ACC112 (cell line): ENCODE results near the gene ITGAX.

Experiments
- H2AFZ ChIP-seq: fragments of 200-600 bp; sonication (generic); one replicate; pipeline ENCODE4 v1.6.0; 2017; ENCODE audit warnings: antibody characterized with exemption, low read length; ENCODE audit not compliant: unreplicated experiment
- H3K27ac ChIP-seq: fragments of 200-600 bp; sonication (generic); 2 replicates; pipeline ENCODE4 v1.5.1; 2014; ENCODE audit warnings: low read depth, mild to moderate bottlenecking, antibody characterized with exemption, low read length, moderate library complexity
- H3K27me3 ChIP-seq: fragments of 200-600 bp; sonication (generic); 2 replicates; pipeline ENCODE4 v1.6.1; 2014; ENCODE audit warnings: mild to moderate bottlenecking, antibody characterized with exemption, low read length, moderate library complexity, mixed read lengths; ENCODE audit not compliant: insufficient read depth
- H3K36me3 ChIP-seq: fragments of 200-600 bp; sonication (generic); 2 replicates; pipeline ENCODE4 v1.6.1; 2016; ENCODE audit warnings: mild to moderate bottlenecking, antibody characterized with exemption, low read length, moderate library complexity, mixed read lengths; ENCODE audit not compliant: insufficient read depth
- H3K4me1 ChIP-seq: fragments of 200-600 bp; sonication (generic); one replicate; pipeline ENCODE4 v1.6.1; 2016; ENCODE audit warnings: low read length, mixed read lengths; ENCODE audit not compliant: insufficient read depth, unreplicated experiment, control insufficient read depth
- H3K4me3 ChIP-seq: fragments of 200-600 bp; sonication (generic); 2 replicates; pipeline ENCODE4 v1.5.1; 2014; ENCODE audit warnings: mild to moderate bottlenecking, low read depth, low read length
- H3K79me2 ChIP-seq: fragments of 200-600 bp; sonication (generic); one replicate; pipeline ENCODE4 v1.6.0; 2016; ENCODE audit warnings: low read length; ENCODE audit not compliant: control insufficient read depth, unreplicated experiment, insufficient read depth

ITGAX gene

GRCh38 chr16:31362476-31363405, 7.8 kb downstream of the ITGAX start:
- Histone ChIP-seq H3K27me3 (0 out of 2 replicates have a peak, but pooled peaks cover 7% of the 10 kb centered on the region), H3K4me3 (no peak overlapping the region), H3K79me2 (no peaks in the 10 kb centered on the region), H3K36me3 (no peaks in the 10 kb centered on the region), H3K4me1 (no peaks in the 10 kb centered on the region), H2AFZ (no peak overlapping the region), H3K27ac (no peak overlapping the region)

GRCh38 chr16:31363721-31364120, 8.7 kb downstream of the ITGAX start:
- H3K27me3 ChIP-seq: 0 out of 2 replicates have a peak, but pooled peaks cover 7% of the 10 kb centered on the region
- H3K79me2 ChIP-seq: no peaks in the 10 kb centered on the region
- H3K36me3 ChIP-seq: no peaks in the 10 kb centered on the region

GRCh38 chr16:31364421-31364820, 9.4 kb downstream of the ITGAX start:
- no peaks in the 10 kb centered on the region for H3K4me1 ChIP-seq
- H3K36me3 ChIP-seq: no peaks in the 10 kb centered on the region
- no peak overlapping the region for H3K27ac ChIP-seq
- no peak overlapping the region for H2AFZ ChIP-seq
- no peaks in the 10 kb centered on the region for H3K79me2 ChIP-seq
- 0 out of 2 replicates have a peak, but pooled peaks cover 7% of the 10 kb centered on the region for H3K27me3 ChIP-seq
- no peak overlapping the region for H3K4me3 ChIP-seq

More at GRCh38 chr16:31363721-31364120, 8.7 kb downstream of the ITGAX start:
- H3K4me3 ChIP-seq: no peak overlapping the region
- no peaks in the 10 kb centered on the region for H3K4me1 ChIP-seq
- no peak overlapping the region for H2AFZ ChIP-seq
- H3K27ac ChIP-seq: no peak overlapping the region

- H3K4me3 ChIP-seq: no peak overlapping the region
- H3K27me3 ChIP-seq: 0 out of 2 replicates have a peak, but pooled peaks cover 7% of the 10 kb centered on the region
- no peak overlapping the region for H3K27ac ChIP-seq
- no peaks in the 10 kb centered on the region for H3K4me1 ChIP-seq
- no peak overlapping the region for H2AFZ ChIP-seq
- no peaks in the 10 kb centered on the region for H3K36me3 ChIP-seq
- H3K79me2 ChIP-seq: no peaks in the 10 kb centered on the region
Observed at GRCh38 chr16:31365131-31365865, 10.3 kb downstream of the ITGAX start.

GRCh38 chr16:31367853-31368252, 12.9 kb downstream of the ITGAX start:
- H3K4me3 ChIP-seq: no peak overlapping the region
- H3K79me2 ChIP-seq: no peaks in the 10 kb centered on the region
- H3K27ac ChIP-seq: no peak overlapping the region
- no peaks in the 10 kb centered on the region for H3K36me3 ChIP-seq
- peaks cover 7% of the 10 kb centered on the region; the same call in 1 of the 2 replicates for H3K27me3 ChIP-seq
- H3K4me1 ChIP-seq: no peaks in the 10 kb centered on the region
- H2AFZ ChIP-seq: no peak overlapping the region

GRCh38 chr16:31371008-31371407, 16.0 kb downstream of the ITGAX start:
- H3K27ac ChIP-seq: no peak overlapping the region
- no peaks in the 10 kb centered on the region for H3K79me2 ChIP-seq
- no peaks in the 10 kb centered on the region for H3K4me1 ChIP-seq
- H3K4me3 ChIP-seq: no peak overlapping the region
- H3K36me3 ChIP-seq: no peaks in the 10 kb centered on the region
- H2AFZ ChIP-seq: no peak overlapping the region
- peaks cover 31% of the 10 kb centered on the region for H3K27me3 ChIP-seq

- H2AFZ ChIP-seq: no peak overlapping the region
Observed at GRCh38 chr16:31371619-31372484, 16.9 kb downstream of the ITGAX start.

GRCh38 chr16:31373235-31373634, 18.3 kb downstream of the ITGAX start:
- Histone ChIP-seq H2AFZ (no peak overlapping the region), H3K4me1 (no peaks in the 10 kb centered on the region), H3K79me2 (no peaks in the 10 kb centered on the region), H3K27ac (no peak overlapping the region), H3K36me3 (no peaks in the 10 kb centered on the region), H3K27me3 (peaks cover 35% of the 10 kb centered on the region), H3K4me3 (no peak overlapping the region)

More at GRCh38 chr16:31371619-31372484, 16.9 kb downstream of the ITGAX start:
- no peak overlapping the region for H3K27ac ChIP-seq
- no peaks in the 10 kb centered on the region for H3K79me2 ChIP-seq
- H3K4me3 ChIP-seq: no peak overlapping the region
- H3K4me1 ChIP-seq: no peaks in the 10 kb centered on the region
- H3K27me3 ChIP-seq: peaks cover 33% of the 10 kb centered on the region
- no peaks in the 10 kb centered on the region for H3K36me3 ChIP-seq

- Histone ChIP-seq H3K27ac (no peak overlapping the region), H3K79me2 (no peaks in the 10 kb centered on the region), H2AFZ (no peak overlapping the region), H3K27me3 (peaks cover 37% of the 10 kb centered on the region), H3K36me3 (no peaks in the 10 kb centered on the region), H3K4me3 (no peak overlapping the region), H3K4me1 (no peaks in the 10 kb centered on the region)
Observed at GRCh38 chr16:31375231-31375630, 20.3 kb downstream of the ITGAX start.

GRCh38 chr16:31376705-31377104, 21.7 kb downstream of the ITGAX start:
- H3K4me1 ChIP-seq: no peaks in the 10 kb centered on the region
- H3K36me3 ChIP-seq: no peaks in the 10 kb centered on the region
- H3K4me3 ChIP-seq: no peak overlapping the region
- no peak overlapping the region for H2AFZ ChIP-seq
- H3K79me2 ChIP-seq: no peaks in the 10 kb centered on the region
- peaks cover 32% of the 10 kb centered on the region for H3K27me3 ChIP-seq
- H3K27ac ChIP-seq: no peak overlapping the region
